ENCODE measurements around the gene PITHD1.

PITHD1 gene

GRCh38 chr1:23751050-23751814, 27.0 kb upstream of the PITHD1 start:
- Histone ChIP-seq H3K4me1 (ENCODE audit: low read length) (no peaks in the 10 kb centered on the region), H3K9me3 (replicated peaks; ENCODE audit: insufficient read depth, low read length) (no peaks in the 10 kb centered on the region), H3F3A (ENCODE audit: insufficient read depth, low read length) (0 out of 2 replicates have a peak, but pooled peaks cover 3% of the 10 kb centered on the region), H3K27ac (ENCODE audit: low read length) (no peak overlapping the region), H4K20me1 (ENCODE audit: insufficient read depth, low read length) (peaks cover 21% of the 10 kb centered on the region), H3K9me2 (replicated peaks; ENCODE audit: insufficient read depth, low read length) (no peaks in the 10 kb centered on the region), H3K36me3 (replicated peaks; ENCODE audit: insufficient read depth, low read length) (peaks cover 20% of the 10 kb centered on the region), H3K4me2 (ENCODE audit: low read depth, low read length) (no peak overlapping the region), H3K9ac (ENCODE audit: low read length) (no peak overlapping the region), H3K79me2 (ENCODE audit: low read length) (peaks cover 53% of the 10 kb centered on the region), H3K4me3 (ENCODE audit: low read length) (no peak overlapping the region), H3K27me3 (replicated peaks; ENCODE audit: insufficient read depth, low read length) (no peaks in the 10 kb centered on the region), H2AFZ (ENCODE audit: low read length) (no peak overlapping the region)
- DNase-seq: peak; percentile 51
- TF ChIP-seq, protein P1, sequence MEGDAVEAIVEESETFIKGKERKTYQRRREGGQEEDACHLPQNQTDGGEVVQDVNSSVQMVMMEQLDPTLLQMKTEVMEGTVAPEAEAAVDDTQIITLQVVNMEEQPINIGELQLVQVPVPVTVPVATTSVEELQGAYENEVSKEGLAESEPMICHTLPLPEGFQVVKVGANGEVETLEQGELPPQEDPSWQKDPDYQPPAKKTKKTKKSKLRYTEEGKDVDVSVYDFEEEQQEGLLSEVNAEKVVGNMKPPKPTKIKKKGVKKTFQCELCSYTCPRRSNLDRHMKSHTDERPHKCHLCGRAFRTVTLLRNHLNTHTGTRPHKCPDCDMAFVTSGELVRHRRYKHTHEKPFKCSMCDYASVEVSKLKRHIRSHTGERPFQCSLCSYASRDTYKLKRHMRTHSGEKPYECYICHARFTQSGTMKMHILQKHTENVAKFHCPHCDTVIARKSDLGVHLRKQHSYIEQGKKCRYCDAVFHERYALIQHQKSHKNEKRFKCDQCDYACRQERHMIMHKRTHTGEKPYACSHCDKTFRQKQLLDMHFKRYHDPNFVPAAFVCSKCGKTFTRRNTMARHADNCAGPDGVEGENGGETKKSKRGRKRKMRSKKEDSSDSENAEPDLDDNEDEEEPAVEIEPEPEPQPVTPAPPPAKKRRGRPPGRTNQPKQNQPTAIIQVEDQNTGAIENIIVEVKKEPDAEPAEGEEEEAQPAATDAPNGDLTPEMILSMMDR (IDR thresholded peaks at IDR 0.05; ENCODE audit: low read length): peak; percentile 76
- no peak for TF ChIP-seq EZH2 (optimal IDR thresholded peaks at IDR 0.05; ENCODE audit: low read depth, low read length)

DNA sequence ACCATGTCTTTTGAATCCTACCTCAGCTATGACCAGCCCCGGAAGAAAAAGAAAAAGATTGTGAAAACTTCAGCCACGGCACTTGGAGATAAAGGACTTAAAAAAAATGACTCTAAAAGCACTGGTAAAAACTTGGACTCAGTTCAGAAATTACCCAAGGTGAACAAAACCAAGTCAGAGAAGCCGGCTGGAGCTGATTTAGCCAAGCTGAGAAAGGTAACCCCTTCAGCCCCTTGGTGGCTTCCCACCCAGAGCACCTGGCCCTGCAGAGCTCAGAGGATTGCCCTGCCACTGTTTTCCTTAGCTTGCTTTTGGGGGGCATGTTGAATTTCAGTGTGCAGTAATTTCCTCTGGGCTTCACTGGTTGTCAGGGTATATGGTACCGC, 26.4 kb upstream of the PITHD1 start:
- TF ChIP-seq EZH2phosphoT487 (IDR thresholded peaks at IDR 0.05; ENCODE audit: low read length): no peak
- TF ChIP-seq, protein P1 (IDR thresholded peaks at IDR 0.05; ENCODE audit: low read length): no peak
- TF ChIP-seq EZH2 (optimal IDR thresholded peaks at IDR 0.05; ENCODE audit: low read depth, low read length): no peak
- Histone ChIP-seq H3K9me2 (replicated peaks; ENCODE audit: insufficient read depth, low read length) (no peaks in the 10 kb centered on the region), H3K79me2 (ENCODE audit: low read length) (peaks cover 48% of the 10 kb centered on the region), H3K27me3 (replicated peaks; ENCODE audit: insufficient read depth, low read length) (no peaks in the 10 kb centered on the region), H3K4me3 (ENCODE audit: low read length) (no peak overlapping the region), H3K27ac (ENCODE audit: low read length) (no peak overlapping the region), H3K4me2 (ENCODE audit: low read depth, low read length) (no peak overlapping the region), H4K20me1 (ENCODE audit: insufficient read depth, low read length) (peaks cover 17% of the 10 kb centered on the region), H3F3A (ENCODE audit: insufficient read depth, low read length) (0 out of 2 replicates have a peak, but pooled peaks cover 3% of the 10 kb centered on the region), H3K9ac (ENCODE audit: low read length) (no peak overlapping the region), H3K9me3 (replicated peaks; ENCODE audit: insufficient read depth, low read length) (no peaks in the 10 kb centered on the region), H3K36me3 (replicated peaks; ENCODE audit: insufficient read depth, low read length) (peaks cover 24% of the 10 kb centered on the region), H2AFZ (ENCODE audit: low read length) (no peak overlapping the region), H3K4me1 (ENCODE audit: low read length) (no peaks in the 10 kb centered on the region)
- DNase-seq: no peak

DNA sequence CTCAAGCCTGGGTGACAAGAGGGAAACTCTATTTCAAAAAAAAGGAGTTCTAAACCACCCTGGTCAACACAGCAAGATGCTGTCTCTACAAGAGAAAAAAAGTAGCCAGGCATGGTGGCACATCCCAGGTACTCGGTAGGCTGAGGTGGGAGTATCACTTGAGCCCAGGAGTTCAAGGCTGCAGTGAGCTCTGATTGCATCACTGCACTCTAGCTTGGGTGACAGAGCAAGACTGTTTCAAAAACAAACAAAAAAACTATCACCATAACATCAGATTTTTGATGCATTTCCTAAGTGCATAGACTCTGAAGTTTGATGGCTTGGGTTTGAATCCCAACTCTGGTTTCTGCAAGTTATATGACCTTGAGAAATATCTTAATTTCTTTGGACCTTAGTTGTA, 25.3 kb upstream of the PITHD1 start:
- Histone ChIP-seq H3K36me3 (replicated peaks; ENCODE audit: insufficient read depth, low read length) (peaks cover 24% of the 10 kb centered on the region), H4K20me1 (ENCODE audit: insufficient read depth, low read length) (peaks cover 6% of the 10 kb centered on the region; the same call in 1 of the 2 replicates)
- TF ChIP-seq EZH2 (optimal IDR thresholded peaks at IDR 0.05; ENCODE audit: low read depth, low read length) (no peak), EZH2phosphoT487 (IDR thresholded peaks at IDR 0.05; ENCODE audit: low read length) (no peak)
- TF ChIP-seq, protein P1 (IDR thresholded peaks at IDR 0.05; ENCODE audit: low read length): no peak

More for the DNA sequence above, 25.3 kb upstream of the PITHD1 start:
- 0 out of 2 replicates have a peak, but pooled peaks cover 3% of the 10 kb centered on the region for H3F3A ChIP-seq (ENCODE audit: insufficient read depth, low read length)
- H3K27me3 ChIP-seq (replicated peaks; ENCODE audit: insufficient read depth, low read length): no peaks in the 10 kb centered on the region
- no peaks in the 10 kb centered on the region for H3K9me2 ChIP-seq (replicated peaks; ENCODE audit: insufficient read depth, low read length)
- DNase-seq: no peak
- H3K27ac ChIP-seq (ENCODE audit: low read length): no peak overlapping the region
- H3K9ac ChIP-seq (ENCODE audit: low read length): no peak overlapping the region
- H3K79me2 ChIP-seq (ENCODE audit: low read length): peaks cover 37% of the 10 kb centered on the region
- no peaks in the 10 kb centered on the region for H3K4me1 ChIP-seq (ENCODE audit: low read length)
- no peak overlapping the region for H3K4me2 ChIP-seq (ENCODE audit: low read depth, low read length)
- no peaks in the 10 kb centered on the region for H3K9me3 ChIP-seq (replicated peaks; ENCODE audit: insufficient read depth, low read length)
- no peak overlapping the region for H3K4me3 ChIP-seq (ENCODE audit: low read length)
- H2AFZ ChIP-seq (ENCODE audit: low read length): no peak overlapping the region
